GM12892 (cell line): ENCODE results near the gene GH2.
"Not testable (repeated sequence)": the region's sequence is repeated elsewhere in the genome, so short reads cannot be mapped to it uniquely, and the experiment has no call there.

Experiments used
- POLR2A ChIP-seq: IDR thresholded peaks from 2 replicates; pipeline ENCODE4 v1.6.1; 2011; ENCODE audit warnings: low read depth, low read length, control low read depth
- POLR2AphosphoS5 ChIP-seq: IDR thresholded peaks from 2 replicates; pipeline ENCODE4 v1.6.1; 2011; ENCODE audit warnings: low read depth, low read length, control low read depth

DNA sequence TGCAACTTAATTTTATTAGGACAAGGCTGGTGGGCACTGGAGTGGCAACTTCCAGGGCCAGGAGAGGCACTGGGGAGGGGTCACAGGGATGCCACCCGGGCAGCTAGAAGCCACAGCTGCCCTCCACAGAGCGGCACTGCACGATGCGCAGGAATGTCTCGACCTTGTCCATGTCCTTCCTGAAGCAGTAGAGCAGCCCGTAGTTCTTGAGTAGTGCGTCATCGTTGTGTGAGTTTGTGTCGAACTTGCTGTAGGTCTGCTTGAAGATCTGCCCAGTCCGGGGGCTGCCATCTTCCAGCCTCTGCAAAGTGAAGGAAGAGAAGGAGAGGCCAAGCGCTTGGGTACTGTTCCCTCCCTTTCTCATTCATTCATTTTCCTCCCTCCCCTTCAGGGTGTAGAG is 35.5 kb upstream of the GH2 start:
- TF ChIP-seq POLR2A, POLR2AphosphoS5: not testable (repeated sequence)
